ENCODE results near the gene FAM161A.

Gene FAM161A

DNA sequence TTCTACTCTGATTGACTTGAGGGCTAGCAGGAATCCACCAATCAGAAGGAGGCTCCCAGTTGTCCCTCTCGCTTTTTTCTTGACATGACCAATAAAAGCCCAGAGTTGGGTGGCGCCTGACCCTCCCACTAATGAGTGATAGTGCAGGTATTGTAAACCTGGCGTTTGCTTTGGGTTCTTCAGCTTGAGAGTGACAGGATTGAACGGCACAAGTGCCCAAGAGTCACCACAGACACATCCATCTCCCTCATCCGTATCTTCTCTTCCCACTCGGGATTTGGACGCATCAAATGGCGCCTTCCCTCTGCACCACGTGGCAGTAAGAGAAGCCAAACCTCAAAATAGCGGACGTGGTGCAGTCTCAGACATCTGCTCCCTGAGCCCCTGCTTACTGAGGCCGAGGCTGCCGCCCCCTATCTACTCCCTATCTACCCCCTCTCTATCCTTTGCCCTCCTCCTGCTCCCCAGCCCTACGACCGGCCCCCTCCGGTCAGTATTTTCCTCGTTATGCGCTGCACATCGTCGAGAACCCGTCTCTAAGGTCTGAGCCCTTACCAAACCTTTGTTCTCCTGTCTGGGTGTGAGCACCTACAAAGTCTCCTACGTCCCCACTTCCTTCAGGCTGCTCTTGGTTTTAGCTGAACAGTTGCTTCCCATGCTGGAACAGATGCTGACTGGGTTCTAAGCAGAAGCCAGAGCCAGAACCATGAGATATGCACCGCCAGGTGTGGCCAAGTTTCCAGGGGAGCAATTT is 881 bp upstream of the FAM161A start (continued):
- TF ChIP-seq ZNF23 (tag by site-specific recombination; IDR thresholded peaks at IDR 0.05; ENCODE audit: borderline replicate concordance) (no peak), ZBTB6 (tag by site-specific recombination; IDR thresholded peaks at IDR 0.05) (no peak), ZNF362 (tag by site-specific recombination; IDR thresholded peaks at IDR 0.05) (peak; percentile 96), ZNF658 (tag by site-specific recombination; IDR thresholded peaks at IDR 0.05) (no peak), ZNF214 (tag by site-specific recombination; IDR thresholded peaks at IDR 0.05; ENCODE audit: borderline replicate concordance) (no peak), ZNF404 (tag by site-specific recombination; IDR thresholded peaks at IDR 0.05) (no peak), PRDM2 (tag by site-specific recombination; IDR thresholded peaks at IDR 0.05; ENCODE audit: borderline replicate concordance) (no peak), GLIS2 (tag by site-specific recombination; IDR thresholded peaks at IDR 0.05) (peak; percentile 75), GFI1B (tag by site-specific recombination; IDR thresholded peaks at IDR 0.05) (no peak), ZBTB21 (tag by site-specific recombination; IDR thresholded peaks at IDR 0.05) (no peak), MEIS1 (CRISPR knock-in tag; IDR thresholded peaks at IDR 0.05; ENCODE audit: borderline replicate concordance) (no peak), ZNF18 (tag by site-specific recombination; IDR thresholded peaks at IDR 0.05) (peak; percentile 57; the same call in 1 of the 2 replicates), ZNF155 (tag by site-specific recombination; IDR thresholded peaks at IDR 0.05) (no peak), PRDM1 (tag by site-specific recombination; IDR thresholded peaks at IDR 0.05) (peak; percentile 60; the same call in 1 of the 2 replicates), ZXDB (tag by site-specific recombination; IDR thresholded peaks at IDR 0.05) (peak; percentile 92), ZNF114 (tag by site-specific recombination; IDR thresholded peaks at IDR 0.05) (no peak), ZFP37 (tag by site-specific recombination; IDR thresholded peaks at IDR 0.05) (no peak), ZNF518A (tag by site-specific recombination; conservative IDR thresholded peaks at IDR 0.05; ENCODE audit: low read depth) (no peak), ZBTB49 (tag by site-specific recombination; IDR thresholded peaks at IDR 0.05; ENCODE audit: low read depth) (no peak), ZNF501 (tag by site-specific recombination; IDR thresholded peaks at IDR 0.05) (peak; percentile 28; the same call in 1 of the 2 replicates), REPIN1 (tag by site-specific recombination; IDR thresholded peaks at IDR 0.05; ENCODE audit: low read depth) (no peak), ZNF510 (tag by site-specific recombination; IDR thresholded peaks at IDR 0.05; ENCODE audit: insufficient replicate concordance) (no peak)

Measured in HEK293 (cell line).